HG03039 (cell line): ENCODE data around the gene IL1B.

Experiments used
- ATAC-seq: cut with Tn5 transposase; IDR thresholded peaks from one replicate; pipeline ENCODE4 v1.9.1; 2021; ENCODE audit warnings: mild to moderate bottlenecking, moderate library complexity; ENCODE audit not compliant: unreplicated experiment

The IL1B gene

DNA sequence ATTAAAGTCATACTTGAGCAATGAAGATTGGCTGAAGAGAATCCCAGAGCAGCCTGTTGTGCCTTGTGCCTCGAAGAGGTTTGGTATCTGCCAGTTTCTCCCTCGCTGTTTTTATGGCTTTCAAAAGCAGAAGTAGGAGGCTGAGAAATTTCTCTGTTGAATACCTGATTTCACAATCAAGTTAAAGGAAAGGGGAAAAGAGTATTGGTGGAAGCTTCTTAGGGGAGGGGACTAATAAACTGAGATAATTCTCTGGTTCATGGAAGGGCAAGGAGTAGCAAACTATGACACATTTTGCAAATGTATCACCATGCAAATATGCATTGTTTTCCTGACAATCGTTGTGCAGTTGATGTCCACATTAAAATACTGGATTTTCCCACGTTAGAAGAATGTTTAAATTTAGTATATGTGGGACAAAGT lies at the start of gene IL1B:
TSS of gene IL1B (minus strand) at position 85 of the 423 bp plus-strand sequence. CDS start 550 bp downstream, outside the sequence.
- ATAC-seq = no peak

DNA sequence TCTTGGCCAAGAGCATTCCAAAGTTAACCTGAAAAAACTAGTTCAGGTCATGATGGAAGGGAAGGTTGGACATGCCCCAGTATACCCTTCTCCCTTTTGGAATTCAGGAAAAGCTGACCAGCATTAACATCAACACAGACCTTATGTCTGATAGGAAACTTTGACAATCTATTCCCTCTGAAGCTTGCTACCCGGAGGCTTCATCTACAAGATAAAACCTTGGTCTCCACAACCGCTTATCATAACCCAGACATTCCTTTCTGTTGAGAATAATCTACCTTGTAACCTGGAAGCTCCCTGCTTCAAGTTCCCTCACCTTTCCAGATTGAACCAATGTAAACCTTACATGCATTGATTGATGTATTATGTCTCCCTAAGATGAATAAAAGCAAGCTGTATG lies 49.7 kb upstream of the IL1B start:
- no peak for ATAC-seq

DNA sequence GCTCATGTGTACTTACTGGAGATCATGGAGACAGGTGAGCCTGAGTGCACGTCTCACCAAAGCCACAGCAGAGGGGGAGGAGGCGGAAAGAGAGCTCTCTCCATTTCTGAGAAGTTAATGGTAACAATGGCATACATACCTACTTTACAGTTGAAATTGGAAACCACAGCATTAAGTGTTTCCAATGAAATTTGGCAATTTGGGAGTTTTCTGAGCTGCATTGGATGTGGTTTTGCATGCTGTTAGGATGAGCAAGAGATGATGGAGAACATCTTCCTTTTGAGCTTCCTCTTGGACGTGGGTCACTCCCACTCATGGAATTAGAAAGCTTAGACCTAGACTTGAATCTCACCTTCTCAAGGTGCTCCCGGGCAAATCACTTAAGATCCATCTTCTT lies 48.9 kb upstream of the IL1B start:
- ATAC-seq = no peak

- ATAC-seq = peak; percentile 48
These were observed 48.4 kb upstream of the IL1B start for GRCh38 chr2:112884869-112885505.

- no peak for ATAC-seq
These were observed 47.1 kb upstream of the IL1B start for GRCh38 chr2:112883669-112884068.

DNA sequence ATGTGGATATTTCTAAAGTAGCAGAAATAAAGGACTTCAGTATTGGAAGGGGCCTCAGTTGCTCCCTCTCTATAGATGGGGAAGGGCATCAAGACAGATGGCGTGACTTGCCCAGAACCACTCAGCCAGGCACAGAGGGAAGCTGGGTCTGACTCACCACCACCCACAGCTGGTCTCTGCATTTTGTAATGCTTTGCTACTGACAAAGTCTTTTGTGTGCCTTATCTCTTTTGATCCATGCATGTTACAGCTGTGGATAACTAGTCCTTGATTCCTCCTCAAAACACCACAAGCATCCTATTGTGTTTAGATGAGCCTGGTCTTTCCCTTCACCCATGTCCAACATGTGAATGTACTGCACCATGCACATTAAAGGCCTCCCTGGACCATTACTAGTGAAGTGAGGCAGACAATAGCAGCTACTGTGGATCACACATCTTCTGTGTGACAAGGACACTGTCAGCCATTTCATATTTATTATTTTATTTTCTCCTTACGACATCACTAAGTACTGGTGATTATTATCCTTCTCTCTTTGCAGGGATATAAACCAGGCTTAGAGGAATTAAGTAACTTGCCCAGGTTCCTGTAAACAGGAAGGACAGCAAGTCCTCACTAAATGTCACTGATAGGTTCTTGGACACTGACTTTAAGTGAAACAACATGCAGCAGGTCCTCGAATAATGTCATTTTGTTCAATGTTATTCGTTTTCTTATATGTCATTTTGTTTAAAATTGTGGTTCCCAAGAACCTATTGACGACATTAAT lies 44.8 kb upstream of the IL1B start:
- peak; percentile 67 for ATAC-seq

- ATAC-seq = no peak
These were observed 44.1 kb upstream of the IL1B start for GRCh38 chr2:112880696-112881095.

GRCh38 chr2:112880091-112880531 lies 43.5 kb upstream of the IL1B start:
- no peak for ATAC-seq

DNA sequence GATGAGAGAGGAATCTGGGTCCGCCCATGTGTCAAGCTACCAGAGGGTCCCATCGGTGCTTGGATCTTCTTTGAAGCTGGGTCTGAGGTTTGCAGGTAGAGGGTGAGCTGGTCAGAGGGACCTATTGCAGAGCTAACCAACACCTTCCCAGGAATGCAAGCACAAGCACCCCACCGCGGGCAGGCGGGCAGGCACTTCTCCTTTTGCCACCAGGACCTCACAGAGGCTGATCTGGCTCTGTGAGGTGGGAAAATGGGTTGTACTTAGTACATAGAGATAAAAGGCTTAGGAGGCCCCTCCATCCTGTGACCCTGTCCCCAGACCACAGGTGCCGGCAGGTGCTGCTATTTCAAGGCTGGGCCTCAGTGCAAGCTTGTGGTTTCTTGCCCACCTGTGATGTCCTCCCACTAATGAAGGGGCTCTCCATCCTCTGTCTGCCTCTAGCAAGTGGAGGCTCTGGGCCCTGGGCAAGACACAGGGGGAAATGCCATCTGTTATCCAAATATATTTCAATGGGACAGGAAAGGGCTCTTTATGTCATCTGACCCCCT lies 43.0 kb upstream of the IL1B start:
- no peak for ATAC-seq

DNA sequence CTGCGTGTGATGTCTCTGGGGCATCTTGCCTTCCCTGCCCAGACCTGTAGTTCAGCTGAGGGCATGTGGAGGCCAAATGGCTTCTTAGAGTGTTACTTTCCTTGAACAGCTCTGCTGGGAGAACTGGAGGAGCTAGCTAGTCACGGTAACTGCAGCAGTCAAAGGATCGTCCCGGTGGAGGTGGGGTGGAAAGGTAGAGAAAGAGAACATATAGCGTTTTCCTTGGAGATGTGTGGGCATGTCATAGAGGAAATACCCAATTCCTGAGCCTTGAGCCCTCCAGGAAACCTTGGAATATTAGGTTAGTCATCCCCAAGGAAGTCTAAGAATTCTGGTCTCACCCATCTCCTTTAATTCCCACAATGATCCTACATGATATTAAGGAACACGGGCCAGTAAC lies 40.8 kb upstream of the IL1B start:
- ATAC-seq = no peak

DNA sequence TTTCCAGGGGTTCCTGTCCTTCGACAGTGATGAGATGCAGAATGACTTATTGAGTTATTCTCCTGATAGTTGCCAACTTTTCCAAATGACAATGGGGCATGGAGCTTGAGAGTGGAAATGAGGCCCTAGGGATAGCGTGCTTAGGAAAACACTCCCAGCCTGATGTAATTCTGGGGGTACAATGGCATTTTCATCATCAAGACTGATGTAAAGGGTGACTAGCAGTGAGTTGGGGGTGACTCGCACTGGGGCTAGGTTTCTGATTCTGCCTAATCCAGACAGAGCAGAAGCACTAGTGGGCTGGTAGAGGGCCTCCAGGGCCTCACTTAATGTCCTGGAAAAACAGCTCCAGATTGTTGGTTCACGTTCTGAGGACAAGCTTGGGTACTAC lies 40.4 kb upstream of the IL1B start:
- no peak for ATAC-seq

DNA sequence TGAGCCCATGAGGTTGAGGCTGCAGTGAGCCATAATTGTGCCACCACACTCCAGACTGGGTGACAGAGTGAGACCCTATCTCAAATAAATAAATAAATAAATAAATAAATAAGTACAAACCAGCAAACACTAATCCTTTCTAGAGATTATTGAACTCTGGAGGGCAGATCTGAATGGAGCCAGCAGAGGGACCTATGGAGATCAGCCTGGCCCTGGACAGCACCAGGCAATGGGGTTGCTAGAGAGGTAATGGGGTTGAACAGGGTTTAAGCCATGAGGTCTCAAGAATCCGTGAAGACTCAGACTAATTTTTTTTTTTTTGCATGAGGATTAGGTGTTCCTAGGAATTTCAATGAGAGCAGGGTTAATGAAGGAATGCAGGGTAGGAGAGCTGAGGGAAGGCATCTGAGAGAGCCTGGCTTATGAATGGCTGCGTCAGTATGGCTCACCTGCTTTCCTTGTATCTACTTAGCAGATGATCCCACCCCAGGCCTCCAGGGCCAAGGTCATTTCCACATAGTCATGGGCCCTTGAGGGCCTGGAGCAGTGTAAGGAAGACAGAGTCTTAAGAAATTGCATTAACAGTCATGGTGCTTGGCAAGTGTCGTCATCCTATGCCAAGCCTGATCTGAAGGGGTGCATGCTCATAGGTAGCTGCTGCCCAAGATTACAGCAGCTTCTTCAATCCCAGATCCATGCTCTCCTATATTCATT lies 39.8 kb upstream of the IL1B start:
- no peak for ATAC-seq

DNA sequence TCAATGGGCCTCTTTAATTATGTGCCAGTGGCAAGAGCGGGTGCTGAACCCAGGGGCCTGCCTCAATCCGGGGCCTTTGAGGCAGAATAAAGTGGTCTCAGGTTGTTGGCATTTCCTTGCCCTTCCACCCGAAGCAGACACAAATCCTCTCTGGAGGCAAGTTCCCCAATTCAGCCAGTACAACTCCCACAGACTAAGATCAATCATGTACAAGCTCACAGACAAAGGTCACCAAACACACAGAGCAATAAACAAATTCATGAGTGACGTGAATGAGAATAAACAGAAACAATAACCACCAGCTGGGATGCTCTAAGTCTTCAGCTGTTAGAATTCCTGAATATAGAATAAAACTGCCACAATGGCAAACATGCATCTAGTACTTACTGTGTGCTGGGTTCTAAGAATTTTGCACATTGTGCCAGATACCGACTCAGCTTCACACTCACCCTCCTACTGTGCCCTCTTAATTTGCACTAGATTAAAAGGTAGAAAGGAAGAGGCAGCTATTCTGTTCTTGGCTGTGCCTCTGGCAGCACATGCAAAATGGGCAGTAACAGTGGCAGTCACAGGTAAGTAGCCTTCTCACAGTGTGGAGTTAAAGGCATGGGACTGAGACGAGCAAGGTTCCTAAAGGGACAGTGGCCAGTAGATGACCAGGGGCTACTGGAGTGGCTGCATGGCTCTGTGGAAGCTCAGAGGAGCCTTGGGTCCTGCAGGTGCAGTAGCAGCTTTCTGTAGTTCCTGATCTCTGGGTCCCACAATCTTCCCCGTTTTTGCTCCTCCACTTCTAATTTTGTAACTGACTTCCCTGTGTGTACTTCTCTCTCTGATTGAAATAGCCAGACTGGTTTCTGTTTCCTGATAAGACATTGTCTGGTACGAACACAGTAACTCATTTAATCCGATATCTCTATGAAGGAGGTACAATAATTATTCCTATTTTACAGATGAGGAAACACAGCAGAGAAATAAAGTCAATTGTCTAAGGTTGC lies 34.6 kb upstream of the IL1B start:
- no peak for ATAC-seq

- no peak for ATAC-seq
These were observed 32.8 kb upstream of the IL1B start for GRCh38 chr2:112869258-112869842.

- ATAC-seq = no peak
These were observed 31.4 kb upstream of the IL1B start for GRCh38 chr2:112867701-112868631.

- no peak for ATAC-seq
These were observed 29.7 kb upstream of the IL1B start for GRCh38 chr2:112866128-112866835.

DNA sequence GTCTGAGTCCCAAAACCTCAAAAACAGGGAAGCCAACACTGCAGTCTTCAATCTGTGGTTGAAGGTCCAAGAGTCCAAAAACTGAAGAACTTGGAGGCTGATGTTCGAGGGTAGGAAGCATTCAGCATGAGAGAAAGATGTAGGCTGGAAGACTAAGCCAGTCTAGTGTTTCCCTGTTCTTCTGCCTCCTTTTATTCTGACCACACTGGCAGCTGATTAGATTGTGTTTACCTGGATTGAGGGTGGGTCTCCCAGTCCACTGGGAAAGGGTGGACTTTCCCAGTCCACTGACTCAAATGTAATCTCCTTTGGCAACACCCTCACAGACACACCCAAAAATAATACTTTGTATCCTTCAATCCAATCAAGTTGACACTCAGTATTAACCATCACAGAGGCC lies 27.5 kb upstream of the IL1B start:
- no peak for ATAC-seq
